GM23248 (cell line): Measurements from ENCODE around the gene P2RY8. TPM values are rescaled to one million over a fixed set of nuclear protein-coding genes. Genes with fewer than 3 reads are reported as not detected.

ENCODE experiments used
- DNase-seq: peaks from one replicate; pipeline ENCODE4 v3.0.0-alpha.2; 2015
- H2AFZ ChIP-seq: fragments of 200-600 bp; sonication (generic); 2 replicates; pipeline ENCODE4 v1.6.1; 2016; ENCODE audit warnings: antibody characterized with exemption
- H3F3A ChIP-seq: fragments of 200-600 bp; sonication (generic); 2 replicates; pipeline ENCODE4 v1.6.1; 2016; ENCODE audit warnings: mild to moderate bottlenecking, antibody characterized with exemption, mixed run types; ENCODE audit not compliant: insufficient read depth
- H3K27ac ChIP-seq: fragments of 200-600 bp; sonication (generic); 2 replicates; pipeline ENCODE4 v1.5.1; 2016; ENCODE audit warnings: mild to moderate bottlenecking
- H3K27me3 ChIP-seq: fragments of 200-600 bp; sonication (generic); replicated peaks from 2 replicates; pipeline ENCODE4 v1.6.1; 2016; ENCODE audit warnings: mild to moderate bottlenecking; ENCODE audit not compliant: insufficient read depth
- H3K36me3 ChIP-seq: fragments of 200-600 bp; sonication (generic); 2 replicates; pipeline ENCODE4 v1.6.1; 2016; ENCODE audit warnings: low read depth, mild to moderate bottlenecking
- H3K4me1 ChIP-seq: fragments of 200-600 bp; sonication (generic); 2 replicates; pipeline ENCODE4 v1.6.1; 2016; ENCODE audit warnings: mild to moderate bottlenecking; ENCODE audit not compliant: insufficient read depth
- H3K4me2 ChIP-seq: fragments of 200-600 bp; sonication (generic); one replicate; pipeline ENCODE4 v1.6.1; 2016; ENCODE audit warnings: mild to moderate bottlenecking; ENCODE audit not compliant: unreplicated experiment
- H3K4me3 ChIP-seq: fragments of 200-600 bp; sonication (generic); 2 replicates; pipeline ENCODE4 v1.5.1; 2016; ENCODE audit warnings: mild to moderate bottlenecking
- H3K79me2 ChIP-seq: fragments of 200-600 bp; sonication (generic); 2 replicates; pipeline ENCODE4 v1.6.1; 2016; ENCODE audit warnings: mild to moderate bottlenecking; ENCODE audit not compliant: insufficient read depth
- H3K9ac ChIP-seq: fragments of 200-600 bp; sonication (generic); 2 replicates; pipeline ENCODE4 v1.6.1; 2016; ENCODE audit warnings: mild to moderate bottlenecking
- H3K9me2 ChIP-seq: fragments of 200-600 bp; sonication (generic); 2 replicates; pipeline ENCODE4 v1.6.1; 2016; ENCODE audit warnings: mixed run types, mild to moderate bottlenecking, moderate library complexity; ENCODE audit not compliant: insufficient read depth
- H3K9me3 ChIP-seq: fragments of 200-600 bp; sonication (generic); one replicate; pipeline ENCODE4 v1.6.1; 2017; ENCODE audit warnings: low read depth
- H4K20me1 ChIP-seq: fragments of 200-600 bp; sonication (generic); 2 replicates; pipeline ENCODE4 v1.6.0; 2016; ENCODE audit not compliant: insufficient read depth
- EZH2 ChIP-seq: fragments of 200-600 bp; sonication (generic); IDR thresholded peaks from 2 replicates; pipeline ENCODE4 v1.6.1; 2018; ENCODE audit warnings: antibody characterized with exemption, mild to moderate bottlenecking; ENCODE audit not compliant: insufficient read depth, poor library complexity, severe bottlenecking
- EZH2phosphoT487 ChIP-seq: fragments of 200-600 bp; sonication (generic); IDR thresholded peaks from 2 replicates; pipeline ENCODE4 v1.6.1; 2018; ENCODE audit warnings: antibody characterized with exemption, moderate library complexity, mild to moderate bottlenecking, low read depth; ENCODE audit not compliant: insufficient read depth
- WGBS, 2 experiments: methylation state at CpG; one replicate each; pipeline ENCODE4 v1.1.6; 2015 to 2017; ENCODE audit warnings: low lambda C conversion rate in 2 of 2, low coverage in 1 of 2; ENCODE audit errors: missing lambda C conversion rate in 2 of 2; 5-methylcytosine and 5-hydroxymethylcytosine counted together
- in situ Hi-C: fragments of 300-500 bp; cut with MboI; formaldehyde crosslinking; loops from 2 replicates; pipeline ENCODE4 v1.15.0; 2020
- polyA plus RNA-seq: library from polyadenylated mRNA; unstranded; fragments of >200 nt; fragmentation: Nextera tagmentation; extraction: Ambion mirVana; gene quantifications from 2 replicates; pipeline ENCODE4 v1.2.1, GENCODE V29; 2016
- total RNA-seq: library from RNA; depleted of rRNA; stranded (reverse); fragments of >200 nt; shearing (Covaris generic); gene quantifications from 2 replicates; pipeline ENCODE4 v1.2.3, GENCODE V29; 2014

P2RY8 gene
- total and polyA plus RNA-seq, 2 experiments from 2014 or later: not detected

DNA sequence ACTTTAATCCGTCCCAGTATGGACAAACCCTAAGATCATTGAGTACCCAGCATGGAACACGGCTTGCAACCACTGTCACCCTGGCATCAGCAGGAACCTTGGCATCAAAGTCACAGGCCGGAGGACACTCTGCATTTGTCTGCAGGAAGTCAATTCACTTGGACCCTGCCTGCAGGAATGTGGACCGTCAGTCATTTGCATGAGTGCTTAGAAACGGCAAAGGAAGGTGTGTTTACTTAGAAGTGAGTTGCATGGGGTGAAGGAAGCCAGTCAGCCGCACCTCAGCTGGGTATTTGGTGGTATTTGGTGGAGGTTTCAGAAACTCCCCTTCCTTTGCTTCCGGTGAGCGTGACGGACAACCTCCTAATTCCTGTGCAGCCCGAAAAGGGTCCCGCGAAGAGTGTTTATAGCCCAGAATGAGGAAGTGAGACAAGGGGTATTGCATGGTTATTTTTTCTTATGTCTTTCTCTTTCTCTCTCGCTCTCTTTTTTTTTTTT lies 15.5 kb downstream of the P2RY8 start:
- Histone ChIP-seq H3K4me2 (no peak overlapping the region), H4K20me1 (no peaks in the 10 kb centered on the region), H3K9ac (no peak overlapping the region), H3K9me3 (no peaks in the 10 kb centered on the region), H3K4me1 (no peaks in the 10 kb centered on the region), H3F3A (no peaks in the 10 kb centered on the region), H3K4me3 (no peak overlapping the region), H3K36me3 (no peaks in the 10 kb centered on the region), H3K27me3 (no peaks in the 10 kb centered on the region), H3K9me2 (no peaks in the 10 kb centered on the region), H2AFZ (no peak overlapping the region), H3K79me2 (no peaks in the 10 kb centered on the region), H3K27ac (no peak overlapping the region)
- in situ Hi-C loops: no loop called here
- DNase-seq: no peak
- TF ChIP-seq EZH2: no peak
- TF ChIP-seq EZH2phosphoT487: no peak
- 42 to 46% methylated on average over 13 of the region's 13 CpGs for WGBS, 2 experiments

DNA sequence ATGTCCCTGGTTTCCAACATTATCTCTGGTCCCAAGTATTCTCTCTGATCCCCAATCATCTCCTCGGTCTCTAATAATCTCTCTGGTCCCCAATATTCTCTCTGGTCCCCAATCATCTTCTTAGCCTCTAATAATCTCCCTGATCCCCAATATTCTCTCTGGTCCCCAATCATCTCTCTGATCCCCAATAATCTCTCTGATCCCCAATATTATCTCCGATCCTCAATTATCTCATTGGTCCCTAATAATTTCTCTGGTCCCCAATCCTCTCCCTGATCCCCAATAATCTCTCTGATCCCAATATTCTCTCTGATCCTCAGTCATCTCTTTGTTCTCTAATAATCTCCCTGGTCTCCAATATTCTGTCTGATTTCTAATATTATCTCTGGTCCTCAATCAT lies 16.6 kb downstream of the P2RY8 start:
- no peak overlapping the region for H3K9ac ChIP-seq
- H3K27me3 ChIP-seq: no peaks in the 10 kb centered on the region
- no peak overlapping the region for H2AFZ ChIP-seq
- no peaks in the 10 kb centered on the region for H3K9me2 ChIP-seq
- WGBS, 2 experiments: 20 to 32% methylated on average over 2 of the region's 2 CpGs
- H3F3A ChIP-seq: no peaks in the 10 kb centered on the region
- no peak for TF ChIP-seq EZH2
- TF ChIP-seq EZH2phosphoT487: no peak
- H3K79me2 ChIP-seq: no peaks in the 10 kb centered on the region
- no peaks in the 10 kb centered on the region for H3K36me3 ChIP-seq
- no peak overlapping the region for H3K4me2 ChIP-seq
- no peaks in the 10 kb centered on the region for H3K9me3 ChIP-seq
- no peak overlapping the region for H3K27ac ChIP-seq
- H4K20me1 ChIP-seq: no peaks in the 10 kb centered on the region
- in situ Hi-C loops: no loop called here
- H3K4me3 ChIP-seq: no peak overlapping the region
- no peak for DNase-seq
- no peaks in the 10 kb centered on the region for H3K4me1 ChIP-seq

GRCh38 chrX:1519022-1519497 lies 17.9 kb downstream of the P2RY8 start:
- no peaks in the 10 kb centered on the region for H3K9me3 ChIP-seq
- H3F3A ChIP-seq: no peaks in the 10 kb centered on the region
- H3K9ac ChIP-seq: no peak overlapping the region
- no peaks in the 10 kb centered on the region for H3K4me1 ChIP-seq
- H4K20me1 ChIP-seq: no peaks in the 10 kb centered on the region
- no peak overlapping the region for H3K4me3 ChIP-seq
- H3K4me2 ChIP-seq: no peak overlapping the region
- H3K27ac ChIP-seq: no peak overlapping the region
- H3K27me3 ChIP-seq: no peaks in the 10 kb centered on the region
- WGBS, 2 experiments: 48 to 57% methylated on average over 2 of the region's 2 CpGs
- H2AFZ ChIP-seq: no peak overlapping the region
- DNase-seq: no peak
- no peaks in the 10 kb centered on the region for H3K79me2 ChIP-seq
- TF ChIP-seq EZH2phosphoT487: no peak
- no peaks in the 10 kb centered on the region for H3K36me3 ChIP-seq
- in situ Hi-C loops: no loop called here
- no peaks in the 10 kb centered on the region for H3K9me2 ChIP-seq

DNA sequence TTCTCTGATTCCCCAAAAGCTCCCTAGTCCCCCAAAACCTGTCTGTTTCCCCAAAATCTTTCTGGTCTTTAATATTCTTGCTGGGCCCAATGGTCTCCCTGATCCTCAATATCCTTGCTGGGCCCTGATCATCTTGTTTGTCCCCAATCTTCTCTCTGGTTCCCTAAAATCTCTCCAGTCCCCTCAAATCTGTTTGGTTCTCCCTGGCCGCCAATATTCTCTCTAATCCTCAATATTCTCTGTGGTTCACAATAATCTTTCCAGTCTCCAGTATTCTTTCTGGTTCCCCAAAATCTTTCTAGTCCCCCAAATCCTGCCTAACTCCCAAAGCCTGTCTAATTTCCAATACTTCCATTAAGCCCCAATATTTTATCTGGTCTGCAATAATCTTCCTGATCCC lies 18.5 kb downstream of the P2RY8 start:
- no peak for TF ChIP-seq EZH2phosphoT487
- no peak for TF ChIP-seq EZH2
- Histone ChIP-seq H3F3A (no peaks in the 10 kb centered on the region), H3K79me2 (no peaks in the 10 kb centered on the region), H3K36me3 (no peaks in the 10 kb centered on the region), H3K4me1 (no peaks in the 10 kb centered on the region), H3K4me2 (no peak overlapping the region), H3K27me3 (no peaks in the 10 kb centered on the region), H3K4me3 (no peak overlapping the region), H3K9me3 (no peaks in the 10 kb centered on the region), H3K9me2 (no peaks in the 10 kb centered on the region), H3K9ac (no peak overlapping the region), H2AFZ (no peak overlapping the region), H4K20me1 (no peaks in the 10 kb centered on the region), H3K27ac (no peak overlapping the region)
- 71 to 85% methylated on average over 1 of the region's 1 CpG for whole genome bisulfite sequencing, 2 experiments
- in situ Hi-C loops: no loop called here
- DNase-seq: no peak

DNA sequence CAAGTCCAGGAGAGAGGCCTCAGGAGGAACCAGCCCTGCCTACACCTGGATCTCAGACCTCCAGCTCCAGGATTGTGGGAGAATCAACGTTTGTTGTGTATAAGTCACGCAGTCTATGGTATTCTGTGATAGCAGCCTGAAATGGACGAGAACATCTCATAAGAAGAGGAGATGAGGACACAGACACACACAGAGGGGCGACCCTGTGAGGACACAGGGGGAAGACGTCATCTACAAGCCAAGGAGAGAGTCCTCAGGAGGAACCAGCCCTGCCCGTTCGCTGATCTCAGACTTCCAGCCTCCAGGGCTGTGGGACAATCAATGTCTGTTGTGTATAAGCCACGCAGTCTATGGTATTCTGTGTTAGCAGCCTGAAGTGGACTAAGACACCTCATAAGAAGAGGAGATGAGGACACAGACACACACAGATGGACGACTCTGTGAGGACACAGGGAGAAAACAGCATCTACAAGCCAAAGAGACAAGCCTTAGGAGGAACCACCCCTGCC lies 20.3 kb downstream of the P2RY8 start:
- no peaks in the 10 kb centered on the region for H3K36me3 ChIP-seq
- no peak overlapping the region for H3K27ac ChIP-seq
- H3K4me1 ChIP-seq: no peaks in the 10 kb centered on the region
- no peaks in the 10 kb centered on the region for H3K9me2 ChIP-seq
- no peaks in the 10 kb centered on the region for H3K9me3 ChIP-seq
- no peaks in the 10 kb centered on the region for H3K27me3 ChIP-seq
- no peaks in the 10 kb centered on the region for H4K20me1 ChIP-seq
- in situ Hi-C loops: no loop called here
- TF ChIP-seq EZH2: no peak
- TF ChIP-seq EZH2phosphoT487: no peak
- no peak for DNase-seq
- H3F3A ChIP-seq: no peaks in the 10 kb centered on the region
- no peak overlapping the region for H3K4me2 ChIP-seq
- H3K9ac ChIP-seq: no peak overlapping the region
- WGBS, 2 experiments: 23 to 25% methylated on average over 9 of the region's 9 CpGs
- no peak overlapping the region for H3K4me3 ChIP-seq
- H3K79me2 ChIP-seq: no peaks in the 10 kb centered on the region
- H2AFZ ChIP-seq: no peak overlapping the region
